IMR-90 (cell line): ENCODE data around the gene USP31. TPM values are rescaled to one million over a fixed set of nuclear protein-coding genes. Genes with fewer than 3 reads are reported as not detected.

Experiments used
- ATAC-seq: fragments of 200-7000 bp; cut with Tn5 transposase; 2 replicates; pipeline ENCODE4 v1.9.1; 2020; ENCODE audit warnings: low read depth, mild to moderate bottlenecking, moderate library complexity
- BruUV-seq: library from RNA; stranded (reverse); fragments of 400-500 nt; replicated peaks from 2 replicates; lab custom pipeline; 2021; lab: Mats Ljungman, UMichigan
- CTCF ChIA-PET: fragments of 300-600 bp; formaldehyde crosslinking; extraction: SDS; loops from one replicate; lab custom pipeline; 2021; ENCODE audit warnings: antibody characterized with exemption; lab: Yijun Ruan, JAX
- POLR2A ChIA-PET: fragments of 300-600 bp; sonication (Branson Sonifier 250); formaldehyde crosslinking; loops from one replicate; lab custom pipeline; 2022; ENCODE audit warnings: antibody characterized with exemption; ENCODE audit not compliant: unreplicated experiment; lab: Charles Lee
- DNase-seq: peaks from one replicate; pipeline ENCODE4 v3.0.0; 2013
- H2AFZ ChIP-seq: replicated peaks from 2 replicates; pipeline ENCODE3; 2013; ENCODE audit warnings: low read length, mild to moderate bottlenecking; ENCODE audit not compliant: poor library complexity
- H2AK5ac ChIP-seq: 2 replicates; pipeline ENCODE4 v1.6.1; 2013; ENCODE audit warnings: low read depth, low read length, inconsistent platforms
- H2AK9ac ChIP-seq: replicated peaks from 2 replicates; pipeline ENCODE3; 2013; ENCODE audit warnings: mild to moderate bottlenecking, low read depth, low read length, moderate library complexity; ENCODE audit not compliant: poor library complexity
- H2BK120ac ChIP-seq: 2 replicates; pipeline ENCODE4 v1.6.1; 2013; ENCODE audit warnings: low read depth, low read length, inconsistent platforms
- H2BK15ac ChIP-seq: 3 replicates; pipeline ENCODE4 v1.6.1; 2013; ENCODE audit warnings: low read depth, low read length, inconsistent platforms
- H2BK20ac ChIP-seq: 2 replicates; pipeline ENCODE4 v1.6.1; 2013; ENCODE audit warnings: low read depth, mild to moderate bottlenecking, inconsistent platforms, low read length, moderate library complexity
- H2BK5ac ChIP-seq: 2 replicates; pipeline ENCODE4 v1.6.1; 2013; ENCODE audit warnings: mild to moderate bottlenecking, low read depth, low read length, inconsistent platforms; ENCODE audit not compliant: poor library complexity, severe bottlenecking
- H3K14ac ChIP-seq: replicated peaks from 2 replicates; pipeline ENCODE4 v1.6.1; 2013; ENCODE audit warnings: low read depth, low read length, inconsistent platforms
- H3K18ac ChIP-seq: 2 replicates; pipeline ENCODE4 v1.6.1; 2013; ENCODE audit warnings: low read depth, low read length, control low read depth
- H3K23ac ChIP-seq: 2 replicates; pipeline ENCODE4 v1.6.1; 2013; ENCODE audit warnings: low read depth, low read length, inconsistent platforms
- H3K27ac ChIP-seq: 2 replicates; pipeline ENCODE4 v1.5.1; 2013; ENCODE audit warnings: mild to moderate bottlenecking, control low read depth, low read length; ENCODE audit not compliant: insufficient read depth
- H3K27me3 ChIP-seq: 2 replicates; pipeline ENCODE4 v1.6.1; 2013; ENCODE audit warnings: low read length; ENCODE audit not compliant: control insufficient read depth, insufficient read depth
- H3K36me3 ChIP-seq: 2 replicates; pipeline ENCODE4 v1.6.1; 2013; ENCODE audit warnings: low read length, mixed read lengths; ENCODE audit not compliant: control insufficient read depth, insufficient read depth
- H3K4ac ChIP-seq: 2 replicates; pipeline ENCODE4 v1.6.1; 2013; ENCODE audit warnings: low read depth, low read length, inconsistent platforms
- H3K4me1 ChIP-seq: 2 replicates; pipeline ENCODE4 v1.6.1; 2013; ENCODE audit warnings: low read length, mixed read lengths; ENCODE audit not compliant: control insufficient read depth, insufficient read depth
- H3K4me2 ChIP-seq: 2 replicates; pipeline ENCODE4 v1.6.1; 2013; ENCODE audit warnings: low read depth, mild to moderate bottlenecking, control low read depth, low read length, moderate library complexity
- H3K4me3 ChIP-seq: 2 replicates; pipeline ENCODE4 v1.5.1; 2013; ENCODE audit warnings: low read depth, mild to moderate bottlenecking, control low read depth, low read length, moderate library complexity; ENCODE audit not compliant: insufficient read depth
- H3K56ac ChIP-seq: 2 replicates; pipeline ENCODE4 v1.6.1; 2013; ENCODE audit warnings: low read length, inconsistent platforms; ENCODE audit not compliant: insufficient read depth; ENCODE audit errors: extremely low read depth
- H3K79me1 ChIP-seq, 2 experiments: 2 replicates each; pipeline ENCODE4 v1.6.1; 2013; ENCODE audit warnings: low read length in 2 of 2, inconsistent platforms in 1 of 2, low read depth in 1 of 2
- H3K9ac ChIP-seq: 2 replicates; pipeline ENCODE4 v1.6.1; 2013; ENCODE audit warnings: low read depth, low read length, control low read depth
- H3K9me1 ChIP-seq: 2 replicates; pipeline ENCODE4 v1.6.1; 2013; ENCODE audit warnings: low read length, inconsistent platforms; ENCODE audit not compliant: insufficient read depth
- H3K9me3 ChIP-seq: 2 replicates; pipeline ENCODE4 v1.6.1; 2013; ENCODE audit warnings: low read length; ENCODE audit not compliant: control insufficient read depth, insufficient read depth
- H4K20me1 ChIP-seq: 2 replicates; pipeline ENCODE4 v1.6.1; 2013; ENCODE audit warnings: low read length, inconsistent platforms; ENCODE audit not compliant: insufficient read depth
- H4K5ac ChIP-seq: 2 replicates; pipeline ENCODE4 v1.6.1; 2013; ENCODE audit warnings: mild to moderate bottlenecking, low read depth, low read length, control low read depth
- H4K8ac ChIP-seq, 2 experiments: 2 replicates each; pipeline ENCODE4 v1.6.1; 2013; ENCODE audit warnings: low read depth in 2 of 2, low read length in 2 of 2, control low read depth in 1 of 2, inconsistent platforms in 1 of 2
- H4K91ac ChIP-seq: 2 replicates; pipeline ENCODE4 v1.6.1; 2013; ENCODE audit warnings: low read depth, low read length, inconsistent platforms; ENCODE audit not compliant: insufficient read depth
- BHLHE40 ChIP-seq: fragments of 150-350 bp; IDR thresholded peaks from 2 replicates; pipeline ENCODE4 v1.6.1; 2016; ENCODE audit warnings: mild to moderate bottlenecking, low read depth, low read length
- CTCF ChIP-seq: conservative IDR thresholded peaks from 2 replicates; pipeline ENCODE4 v1.5.1; 2012; ENCODE audit warnings: mild to moderate bottlenecking, low read depth, low read length, improper control_type of control experiment
- MAFK ChIP-seq: IDR thresholded peaks from 2 replicates; pipeline ENCODE4 v1.6.1; 2012; ENCODE audit warnings: low read depth, low read length, improper control_type of control experiment
- MXI1 ChIP-seq: IDR thresholded peaks from 2 replicates; pipeline ENCODE4 v1.6.1; 2012; ENCODE audit warnings: low read depth, mild to moderate bottlenecking, low read length, moderate library complexity, borderline replicate concordance
- POLR2A ChIP-seq: IDR thresholded peaks from 2 replicates; pipeline ENCODE4 v1.6.1; 2012; ENCODE audit warnings: mild to moderate bottlenecking, low read depth, low read length
- RCOR1 ChIP-seq: IDR thresholded peaks from 2 replicates; pipeline ENCODE4 v1.6.1; 2012; ENCODE audit warnings: mild to moderate bottlenecking, low read length, improper control_type of control experiment; ENCODE audit not compliant: insufficient replicate concordance
- RFX5 ChIP-seq: IDR thresholded peaks from 2 replicates; pipeline ENCODE4 v1.8.0; 2012; ENCODE audit warnings: low read depth, mild to moderate bottlenecking, low read length, moderate library complexity
- SMC3 ChIP-seq: fragments of 150-350 bp; IDR thresholded peaks from 2 replicates; pipeline ENCODE4 v1.6.1; 2016; ENCODE audit warnings: low read depth, mild to moderate bottlenecking, antibody characterized with exemption, low read length, moderate library complexity
- WGBS, 2 experiments: methylation state at CpG; one replicate each; pipeline versions ENCODE4 v1.1.5 to v1.1.7; 2013; ENCODE audit warnings: missing lambda C conversion rate in 2 of 2; ENCODE audit not compliant: insufficient read length in 1 of 2; ENCODE audit errors: extremely low coverage in 2 of 2; 5-methylcytosine and 5-hydroxymethylcytosine counted together
- dilution Hi-C: fragments of 300-500 bp; cut with HindIII; formaldehyde crosslinking; loops from one replicate; pipeline ENCODE4 v1.14.3; 2018; ENCODE audit warnings: low sequenced_read_pairs; ENCODE audit not compliant: unreplicated experiment
- in situ Hi-C: fragments of 300-500 bp; cut with MboI; formaldehyde crosslinking; loops from 3 replicates; pipeline ENCODE4 v1.14.3; 2019; ENCODE audit warnings: low sequenced_read_pairs, inconsistent platforms, mixed read lengths
- intact Hi-C: fragments of 100-400 bp; cut with micrococcal nuclease; formaldehyde crosslinking; loops from 2 replicates; pipeline ENCODE4 v1.10.0; 2022
- polyA plus RNA-seq, 3 experiments: library from polyadenylated mRNA; depleted of rRNA; stranded (reverse); fragments of >200 nt; gene quantifications; 2 replicates each; pipeline ENCODE4 v1.2.3, GENCODE V29; 2012; ENCODE audit warnings: low replicate concordance in 1 of 3
- total RNA-seq: library from RNA; depleted of rRNA; stranded (reverse); fragments of >200 nt; gene quantifications from 2 replicates; pipeline ENCODE4 v1.2.3, GENCODE V29; 2012
- TF ChIP-seq, protein P1 (sequence below): fragments of 150-350 bp; IDR thresholded peaks from 2 replicates; pipeline ENCODE4 v1.6.1; 2017; ENCODE audit warnings: mild to moderate bottlenecking, antibody characterized with exemption, low read length, low read depth

Gene USP31
- total and polyA plus RNA-seq, 2 of the 4 experiments (the other 2 are of a cell fraction) = 2.9 to 3.4 TPM

DNA sequence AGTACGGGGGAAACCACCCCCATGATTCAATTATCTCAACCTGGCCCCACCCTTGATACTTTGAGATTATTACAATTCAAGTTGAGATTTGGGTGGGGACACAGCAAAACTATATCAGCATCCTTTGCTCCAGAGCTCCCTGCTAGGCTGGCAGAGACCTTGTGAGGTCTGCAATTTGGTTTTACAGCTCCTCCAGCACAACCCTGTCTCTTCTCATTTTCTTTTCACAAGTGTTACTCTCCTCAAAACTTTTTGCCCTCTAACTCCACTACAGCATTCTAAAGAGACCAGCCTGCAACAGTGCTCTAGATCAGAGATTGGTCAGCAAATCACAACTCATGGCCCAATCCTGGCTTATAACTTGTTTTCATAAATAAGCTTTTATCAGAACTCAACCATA lies 114.0 kb downstream of the USP31 start:
- in situ Hi-C loops = no loop called here
- H2BK15ac ChIP-seq = no peak overlapping the region
- no peaks in the 10 kb centered on the region for H4K20me1 ChIP-seq
- no peak for TF ChIP-seq RFX5
- TF ChIP-seq MXI1 = no peak
- no peak for TF ChIP-seq MAFK
- no peak for TF ChIP-seq SMC3
- TF ChIP-seq, protein P1, sequence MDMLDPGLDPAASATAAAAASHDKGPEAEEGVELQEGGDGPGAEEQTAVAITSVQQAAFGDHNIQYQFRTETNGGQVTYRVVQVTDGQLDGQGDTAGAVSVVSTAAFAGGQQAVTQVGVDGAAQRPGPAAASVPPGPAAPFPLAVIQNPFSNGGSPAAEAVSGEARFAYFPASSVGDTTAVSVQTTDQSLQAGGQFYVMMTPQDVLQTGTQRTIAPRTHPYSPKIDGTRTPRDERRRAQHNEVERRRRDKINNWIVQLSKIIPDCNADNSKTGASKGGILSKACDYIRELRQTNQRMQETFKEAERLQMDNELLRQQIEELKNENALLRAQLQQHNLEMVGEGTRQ = no peak
- TF ChIP-seq BHLHE40 = no peak
- no peak for TF ChIP-seq CTCF
- no peak for TF ChIP-seq POLR2A
- no peak for TF ChIP-seq RCOR1
- H2BK120ac ChIP-seq = no peak overlapping the region
- no peak overlapping the region for H4K5ac ChIP-seq
- no peak overlapping the region for H2BK5ac ChIP-seq
- no peaks in the 10 kb centered on the region for H3K36me3 ChIP-seq
- H3K4me1 ChIP-seq = no peaks in the 10 kb centered on the region
- no peak overlapping the region for H2AK5ac ChIP-seq
- no peak overlapping the region for H2BK20ac ChIP-seq
- no peak overlapping the region for H2AFZ ChIP-seq
- no peak overlapping the region for H2AK9ac ChIP-seq
- DNase-seq (no peak), ATAC-seq (no peak)
- H3K18ac ChIP-seq = no peak overlapping the region
- no peak overlapping the region for H3K14ac ChIP-seq
- dilution Hi-C loops = no loop called here
- no peak overlapping the region for H3K27ac ChIP-seq
- H3K9me1 ChIP-seq = no peaks in the 10 kb centered on the region
- no peak overlapping the region for H3K4ac ChIP-seq
- intact Hi-C loops = no loop called here
- no peak overlapping the region for H3K23ac ChIP-seq
- H3K9ac ChIP-seq = no peak overlapping the region
- ChIA-PET POLR2A (no interaction called here), CTCF (interaction anchor here (0.6 kb wide), 1 partner anchor 26 kb away, joined by 3 read pairs; no protein-coding TSS in a partner anchor)
- no peak overlapping the region for H3K56ac ChIP-seq
- H3K79me1 ChIP-seq = no peaks in the 10 kb centered on the region
- H3K4me3 ChIP-seq = no peak overlapping the region
- H4K91ac ChIP-seq = no peak overlapping the region
- no peaks in the 10 kb centered on the region for H3K9me3 ChIP-seq
- no CpG with 5 or more reads among the region's 1 CpG for WGBS, 2 experiments
- H3K27me3 ChIP-seq = no peaks in the 10 kb centered on the region
- BruUV-seq = no TSS peak
- no peak overlapping the region for H3K4me2 ChIP-seq
- H4K8ac ChIP-seq = no peak overlapping the region
